ENCODE results near the gene MARCHF9. TPM values are rescaled to one million over a fixed set of nuclear protein-coding genes. Genes with fewer than 3 reads are reported as not detected.

The MARCHF9 gene
- total RNA-seq, 4 donors from 2014 or later, result 4.2 to 19.8 (median 10.4) TPM

DNA sequence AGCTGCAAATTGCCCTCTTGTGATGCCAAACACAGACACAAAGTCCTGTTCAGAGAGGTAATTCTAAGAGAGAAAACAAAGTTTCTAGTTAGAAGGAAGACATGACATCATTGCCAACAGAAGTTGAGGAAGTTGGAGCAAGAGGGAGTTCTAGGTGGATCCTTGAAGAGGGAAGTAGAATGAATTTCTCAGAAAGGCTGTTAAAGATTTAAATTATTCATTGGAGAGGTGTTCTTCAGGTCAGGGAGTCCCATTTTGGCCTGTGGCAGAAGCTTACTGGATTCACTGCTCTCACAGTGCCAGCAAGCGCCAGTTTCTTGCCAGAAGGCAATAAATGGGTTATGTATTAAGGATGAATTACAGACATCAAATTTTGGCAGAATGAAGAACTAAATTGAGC lies 43.0 kb downstream of the MARCHF9 start:
- Histone ChIP-seq H3K27me3 (no peaks in the 10 kb centered on the region), H3K9me3 (no peaks in the 10 kb centered on the region), H3K36me3 (peaks cover 4 to 97% (median 37%) of the 10 kb centered on the region in 3 donors), H3K4me3 (no peak overlapping the region), H3K27ac (no peak overlapping the region), H3K4me1 (peaks cover 0 to under 1% (median 0%) of the 10 kb centered on the region in 4 donors)
- WGBS, 2 donors, result 96 to 98% methylated on average over 1 of the region's 1 CpG
- no peak for TF ChIP-seq EP300 (IDR thresholded peaks at IDR 0.05)
- TF ChIP-seq POLR2A (IDR thresholded peaks at IDR 0.05), result no peak
- TF ChIP-seq, protein P1, sequence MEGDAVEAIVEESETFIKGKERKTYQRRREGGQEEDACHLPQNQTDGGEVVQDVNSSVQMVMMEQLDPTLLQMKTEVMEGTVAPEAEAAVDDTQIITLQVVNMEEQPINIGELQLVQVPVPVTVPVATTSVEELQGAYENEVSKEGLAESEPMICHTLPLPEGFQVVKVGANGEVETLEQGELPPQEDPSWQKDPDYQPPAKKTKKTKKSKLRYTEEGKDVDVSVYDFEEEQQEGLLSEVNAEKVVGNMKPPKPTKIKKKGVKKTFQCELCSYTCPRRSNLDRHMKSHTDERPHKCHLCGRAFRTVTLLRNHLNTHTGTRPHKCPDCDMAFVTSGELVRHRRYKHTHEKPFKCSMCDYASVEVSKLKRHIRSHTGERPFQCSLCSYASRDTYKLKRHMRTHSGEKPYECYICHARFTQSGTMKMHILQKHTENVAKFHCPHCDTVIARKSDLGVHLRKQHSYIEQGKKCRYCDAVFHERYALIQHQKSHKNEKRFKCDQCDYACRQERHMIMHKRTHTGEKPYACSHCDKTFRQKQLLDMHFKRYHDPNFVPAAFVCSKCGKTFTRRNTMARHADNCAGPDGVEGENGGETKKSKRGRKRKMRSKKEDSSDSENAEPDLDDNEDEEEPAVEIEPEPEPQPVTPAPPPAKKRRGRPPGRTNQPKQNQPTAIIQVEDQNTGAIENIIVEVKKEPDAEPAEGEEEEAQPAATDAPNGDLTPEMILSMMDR (IDR thresholded peaks at IDR 0.05), result no peak
- DNase-seq (ENCODE audit: low spot score in 2 of 2), result no peak

DNA sequence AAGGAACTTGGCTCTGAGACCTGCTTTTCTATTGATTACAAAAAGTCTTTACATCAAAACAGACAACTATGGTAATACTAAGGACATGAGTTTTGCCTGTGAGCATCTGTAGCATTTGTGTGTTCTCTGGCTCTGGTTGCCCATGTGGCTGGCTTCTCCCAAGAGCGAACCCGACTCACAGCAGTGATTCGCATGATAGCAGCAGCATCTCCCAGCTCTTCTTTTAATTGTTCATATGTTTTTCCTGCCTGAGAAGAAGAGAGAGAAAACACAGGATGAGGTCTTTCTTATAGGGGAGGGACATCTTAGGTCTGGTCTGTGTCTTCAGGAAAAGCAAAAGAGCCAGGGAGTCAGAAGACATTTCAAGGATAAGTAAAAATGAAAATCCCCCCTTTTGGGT lies 46.1 kb downstream of the MARCHF9 start:
- Histone ChIP-seq H3K27ac (no peak overlapping the region), H3K4me3 (no peak overlapping the region), H3K27me3 (no peaks in the 10 kb centered on the region), H3K4me1 (peaks cover 0 to 10% (median 0%) of the 10 kb centered on the region in 4 donors), H3K36me3 (peaks cover 3 to 90% (median 31%) of the 10 kb centered on the region in 3 donors), H3K9me3 (no peaks in the 10 kb centered on the region)
- no peak for DNase-seq (ENCODE audit: low spot score in 2 of 2)
- TF ChIP-seq POLR2A (IDR thresholded peaks at IDR 0.05) (no peak), EP300 (IDR thresholded peaks at IDR 0.05) (no peak)
- TF ChIP-seq, protein P1 (IDR thresholded peaks at IDR 0.05), result no peak
- WGBS, 2 donors, result 91% methylated on average over 3 of the region's 3 CpGs

DNA sequence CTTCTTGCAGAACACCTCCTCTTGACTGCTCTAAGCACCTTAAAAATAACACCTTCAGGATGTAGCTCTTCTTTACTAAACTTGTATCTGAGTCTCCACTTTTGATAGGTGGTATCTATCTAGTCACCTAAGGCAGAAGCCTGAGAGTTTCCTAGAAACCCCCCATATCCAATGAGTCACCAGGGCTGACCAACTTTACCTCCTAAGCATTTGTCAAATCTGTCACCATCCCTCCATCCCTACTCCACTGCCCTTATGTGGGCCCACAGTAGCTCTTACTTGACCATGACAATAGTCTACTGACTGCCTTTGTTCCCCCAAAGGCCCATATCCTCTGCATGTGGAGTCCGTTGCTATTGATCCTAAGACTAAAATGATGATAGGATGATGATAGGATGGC lies 47.7 kb downstream of the MARCHF9 start:
- Histone ChIP-seq H3K36me3 (peaks cover 3 to 90% (median 22%) of the 10 kb centered on the region in 3 donors), H3K4me3 (no peak overlapping the region), H3K9me3 (no peaks in the 10 kb centered on the region), H3K27ac (no peak overlapping the region), H3K27me3 (no peaks in the 10 kb centered on the region), H3K4me1 (peaks cover 0 to 10% (median 0%) of the 10 kb centered on the region in 4 donors)
- no peak for TF ChIP-seq POLR2A (IDR thresholded peaks at IDR 0.05)
- 93 to 95% methylated on average over 1 of the region's 1 CpG for WGBS, 2 donors
- DNase-seq (ENCODE audit: low spot score in 2 of 2), result no peak

DNA sequence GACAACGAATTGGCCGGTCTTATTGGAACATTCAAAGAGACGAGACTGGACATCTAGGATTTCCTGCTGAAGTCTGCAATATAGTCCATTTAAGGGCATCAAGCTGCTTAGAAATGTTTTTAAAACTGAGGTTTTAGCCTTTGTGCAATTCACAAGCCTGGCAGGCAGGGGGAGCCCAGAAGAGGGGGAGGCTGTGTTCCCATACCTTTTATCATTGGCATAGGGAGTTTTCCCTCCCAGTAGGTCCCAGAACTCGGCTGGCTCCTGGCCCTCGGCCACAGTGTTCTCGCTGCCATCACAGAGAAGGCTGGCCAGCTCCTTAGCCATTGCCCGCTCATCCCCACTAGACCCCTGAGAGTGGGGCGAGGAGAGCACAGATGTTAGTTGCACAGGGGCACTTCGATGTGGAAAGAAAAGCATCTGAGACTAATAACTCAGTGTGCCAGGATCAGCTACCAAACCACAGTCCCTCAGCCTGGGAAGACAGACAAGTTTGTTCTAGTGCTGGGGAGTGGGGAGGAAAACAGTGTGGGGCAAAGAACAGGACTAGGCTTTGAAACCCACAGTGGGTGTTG lies 48.5 kb downstream of the MARCHF9 start:
- H3K4me1 ChIP-seq, result peaks cover 0 to 10% (median 0%) of the 10 kb centered on the region in 4 donors
- no peaks in the 10 kb centered on the region for H3K9me3 ChIP-seq
- H3K27me3 ChIP-seq, result no peaks in the 10 kb centered on the region
- H3K36me3 ChIP-seq, result peaks cover 3 to 91% (median 24%) of the 10 kb centered on the region in 3 donors
- H3K4me3 ChIP-seq, result no peak overlapping the region
- no peak for TF ChIP-seq POLR2A (IDR thresholded peaks at IDR 0.05)
- TF ChIP-seq EP300 (IDR thresholded peaks at IDR 0.05), result no peak
- TF ChIP-seq, protein P1 (IDR thresholded peaks at IDR 0.05), result peak; percentile 59 to 78 (median 74)
- WGBS, 2 donors, result 44 to 49% methylated on average over 9 of the region's 9 CpGs
- DNase-seq (ENCODE audit: low spot score in 2 of 2), result peak in 1 of 2 donors; percentile 26
- H3K27ac ChIP-seq, result peak overlapping the region in 2 of 4 donors; percentile 9 to 58

DNA sequence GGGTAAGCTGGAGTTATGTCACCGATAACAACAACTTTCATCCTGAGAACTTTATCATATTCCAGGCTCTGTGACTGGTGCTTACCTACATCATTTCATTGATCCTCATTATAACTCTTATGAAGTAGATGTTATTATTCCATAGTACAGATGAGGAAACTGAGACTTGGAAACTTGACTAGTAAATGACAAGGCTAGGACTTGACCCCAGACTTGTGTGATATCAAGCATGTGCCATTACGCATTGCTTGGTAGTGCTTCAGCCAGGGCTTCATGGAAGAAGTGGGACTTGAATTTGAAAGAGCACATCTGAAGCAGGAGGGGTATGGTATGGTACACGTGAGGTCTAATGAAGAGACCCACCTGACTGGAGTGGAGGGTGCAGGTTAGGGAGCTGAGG lies 51.8 kb downstream of the MARCHF9 start:
- Histone ChIP-seq H3K27ac (no peak overlapping the region), H3K4me1 (peaks cover 0 to 10% (median 0%) of the 10 kb centered on the region in 4 donors), H3K4me3 (no peak overlapping the region), H3K9me3 (no peaks in the 10 kb centered on the region), H3K27me3 (no peaks in the 10 kb centered on the region), H3K36me3 (peaks cover 3 to 91% (median 23%) of the 10 kb centered on the region in 3 donors)
- WGBS, 2 donors, result 95 to 96% methylated on average over 3 of the region's 3 CpGs
- TF ChIP-seq, protein P1 (IDR thresholded peaks at IDR 0.05), result no peak
- TF ChIP-seq POLR2A (IDR thresholded peaks at IDR 0.05) (no peak), EP300 (IDR thresholded peaks at IDR 0.05) (no peak)
- DNase-seq (ENCODE audit: low spot score in 2 of 2), result no peak

Measured in tibial nerve (tissue), 4 donors.